Activated CD4-positive, CD25-positive, alpha-beta regulatory T cell treated with anti-CD3 and anti-CD28 coated beads, Interleukin-2, amount 50 U/mL, for 72 hours (primary cell): ENCODE results near the gene DENND4A.

Source experiments
- DNase-seq: peaks from one replicate; pipeline ENCODE4 v3.0.0; 2021

Gene DENND4A

GRCh38 chr15:65659502-65660052 lies 132.5 kb downstream of the DENND4A start:
- DNase-seq = no peak

- DNase-seq = no peak
Measured at GRCh38 chr15:65655457-65655856, 136.6 kb downstream of the DENND4A start.

- no peak for DNase-seq
Measured at GRCh38 chr15:65655026-65655425, 137.1 kb downstream of the DENND4A start.

- no peak for DNase-seq
Measured at GRCh38 chr15:65653801-65654521, 138.1 kb downstream of the DENND4A start.

DNA sequence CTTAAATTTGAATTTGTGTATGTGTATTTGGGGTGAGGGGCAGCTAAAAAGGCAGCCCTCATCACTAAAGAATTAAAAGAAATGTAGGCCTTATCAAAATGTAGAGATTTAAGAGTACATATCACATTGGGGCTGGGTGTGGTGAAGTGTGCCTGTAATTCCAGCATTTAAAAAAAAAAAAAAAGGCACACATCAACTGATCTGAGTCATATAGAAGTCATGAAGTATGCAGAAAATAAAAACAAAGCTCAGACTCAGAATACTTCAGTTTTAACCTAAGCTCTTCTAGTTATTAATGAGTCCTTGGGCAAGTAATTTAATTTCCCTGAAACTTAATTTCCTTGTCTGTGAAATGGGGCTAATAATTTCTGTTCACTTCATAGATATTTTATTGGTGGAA lies 138.8 kb downstream of the DENND4A start:
- no peak for DNase-seq

- DNase-seq = no peak
Measured at GRCh38 chr15:65651831-65652749, 140.0 kb downstream of the DENND4A start.

DNA sequence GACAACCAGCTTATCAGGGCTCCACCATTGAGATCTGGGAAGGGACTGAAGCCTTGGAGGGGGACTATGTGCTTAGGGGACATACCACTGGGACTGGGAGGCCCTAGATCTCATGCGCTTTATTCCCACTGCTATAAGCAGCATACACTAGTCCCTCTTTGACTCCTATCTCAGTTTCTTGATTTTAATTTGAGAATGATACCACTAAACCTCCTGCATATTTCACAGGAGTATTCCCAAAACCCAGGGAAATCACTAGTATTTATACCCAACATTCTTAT lies 141.1 kb downstream of the DENND4A start:
- no peak for DNase-seq

- DNase-seq = no peak
Measured at GRCh38 chr15:65650312-65651041, 141.6 kb downstream of the DENND4A start.

DNA sequence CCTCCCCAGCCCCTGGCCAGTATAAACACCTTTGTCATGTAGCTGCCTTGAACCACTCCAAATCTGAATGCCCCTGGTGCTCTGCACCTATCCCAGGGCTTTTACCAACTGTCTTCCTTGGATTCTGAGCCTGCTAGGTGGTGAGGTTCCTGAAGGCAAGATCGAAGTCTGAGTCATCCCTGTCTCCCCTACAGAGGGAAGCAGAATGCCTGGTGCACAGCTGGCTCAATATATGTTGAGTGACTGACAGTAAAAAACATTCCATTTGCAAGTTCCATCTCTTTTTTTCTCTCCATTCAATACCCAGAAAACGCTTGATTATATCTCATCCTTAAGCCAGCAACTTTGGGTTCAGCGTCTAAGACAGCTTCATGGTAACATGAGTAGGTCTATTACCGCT lies 145.6 kb downstream of the DENND4A start:
- DNase-seq = no peak

- DNase-seq = no peak
Measured at GRCh38 chr15:65645392-65645791, 146.7 kb downstream of the DENND4A start.

GRCh38 chr15:65644282-65644681 lies 147.8 kb downstream of the DENND4A start:
- no peak for DNase-seq

DNA sequence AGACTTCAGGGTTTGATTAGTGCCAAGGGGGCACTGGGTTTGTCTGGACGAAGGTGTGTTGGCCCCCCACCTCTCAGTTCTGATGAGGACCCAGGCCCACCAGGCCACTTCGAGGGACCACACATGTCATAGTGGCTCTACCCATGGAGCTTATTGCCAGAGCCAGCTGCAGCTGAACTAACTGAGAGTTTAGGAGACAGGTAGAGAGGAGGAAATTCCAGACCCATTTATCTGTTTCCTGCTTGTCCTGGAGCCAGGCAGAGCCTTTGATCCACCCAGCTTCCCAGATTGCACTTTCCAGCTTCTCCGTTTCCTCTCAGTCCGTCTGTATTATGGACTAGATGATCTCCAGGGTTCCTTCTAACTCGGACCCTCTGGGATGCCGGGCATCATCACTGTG lies 149.5 kb downstream of the DENND4A start:
- no peak for DNase-seq

DNA sequence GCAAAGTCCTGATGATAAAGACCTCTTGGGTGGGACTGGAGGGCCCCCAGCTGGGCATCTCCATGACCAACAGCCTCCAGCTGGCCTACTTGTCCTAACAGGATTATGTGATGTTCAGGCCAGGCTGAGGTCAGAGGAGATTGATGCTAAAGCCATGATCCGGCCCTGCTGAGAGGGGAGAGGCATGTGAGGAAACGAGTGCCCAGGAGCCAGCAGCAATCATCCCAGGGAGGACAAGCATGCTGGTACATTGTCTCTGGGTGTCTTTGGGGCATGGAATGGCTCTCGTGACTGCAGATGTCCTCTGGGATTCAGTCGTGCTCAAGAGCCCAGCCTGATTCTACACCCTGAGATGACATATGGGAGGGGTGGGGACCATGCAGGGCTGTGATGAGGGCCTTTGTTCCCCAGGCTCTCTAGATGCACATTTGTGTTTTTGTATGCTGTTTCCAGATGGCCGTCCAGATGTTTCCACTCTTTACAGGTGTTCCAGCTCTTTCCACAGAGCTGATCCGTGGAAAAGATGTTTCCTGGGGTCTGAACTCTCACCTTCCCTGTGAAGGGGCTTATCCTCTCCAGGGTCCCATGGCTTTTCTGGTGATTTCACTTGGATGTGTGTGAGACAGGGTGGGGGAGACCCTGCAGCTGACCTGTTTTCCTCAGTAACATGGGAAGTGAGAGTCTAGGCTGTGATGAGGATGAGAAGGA lies 150.2 kb downstream of the DENND4A start:
- no peak for DNase-seq

- DNase-seq = no peak
Measured at GRCh38 chr15:65639509-65639908, 152.6 kb downstream of the DENND4A start.

DNA sequence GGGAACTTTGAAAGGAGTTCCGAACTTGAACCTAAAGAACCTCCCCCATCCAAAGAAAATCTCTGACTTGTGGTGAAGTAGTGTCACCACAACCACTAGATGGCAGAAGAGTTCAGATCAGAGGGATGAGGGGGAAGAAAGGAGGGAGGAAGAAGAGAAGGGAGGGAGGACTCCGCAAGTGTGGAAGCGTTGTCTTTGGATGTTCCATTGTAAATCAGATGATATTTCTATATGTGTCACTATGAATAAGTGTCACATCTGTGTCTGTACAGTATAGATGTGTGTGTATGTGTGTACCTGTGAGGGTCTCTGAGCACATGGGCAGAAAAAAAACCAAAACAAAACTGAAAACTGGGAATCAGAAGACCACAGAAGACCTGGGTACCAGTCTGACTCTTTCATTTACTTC lies 153.4 kb downstream of the DENND4A start:
- no peak for DNase-seq

GRCh38 chr15:65638109-65638508 lies 154.0 kb downstream of the DENND4A start:
- DNase-seq = no peak

DNA sequence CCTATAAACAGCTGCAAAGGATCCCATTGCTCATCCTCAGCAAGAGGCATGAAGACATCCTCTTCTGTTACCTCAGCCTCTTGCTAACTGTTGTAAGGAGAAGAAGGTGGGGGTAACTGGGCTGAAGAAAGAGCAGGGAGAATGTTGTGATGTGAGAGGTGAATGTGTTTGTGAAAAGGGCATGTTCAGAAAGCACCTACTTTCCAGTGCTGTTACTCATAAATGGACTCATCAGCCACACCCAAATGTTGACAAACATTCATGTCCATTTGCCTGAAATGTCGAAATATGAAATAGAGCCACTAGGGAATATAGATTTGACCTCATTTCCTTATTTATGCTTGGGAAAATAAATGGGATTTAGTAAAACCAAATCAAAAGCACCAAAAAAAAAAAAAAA lies 157.7 kb downstream of the DENND4A start:
- no peak for DNase-seq

- no peak for DNase-seq
Measured at GRCh38 chr15:65633752-65634151, 158.3 kb downstream of the DENND4A start.

GRCh38 chr15:65632780-65633375 lies 159.2 kb downstream of the DENND4A start:
- no peak for DNase-seq

- DNase-seq = no peak
Measured at GRCh38 chr15:65631503-65631902, 160.6 kb downstream of the DENND4A start.

GRCh38 chr15:65630760-65631159 lies 161.3 kb downstream of the DENND4A start:
- DNase-seq = no peak

DNA sequence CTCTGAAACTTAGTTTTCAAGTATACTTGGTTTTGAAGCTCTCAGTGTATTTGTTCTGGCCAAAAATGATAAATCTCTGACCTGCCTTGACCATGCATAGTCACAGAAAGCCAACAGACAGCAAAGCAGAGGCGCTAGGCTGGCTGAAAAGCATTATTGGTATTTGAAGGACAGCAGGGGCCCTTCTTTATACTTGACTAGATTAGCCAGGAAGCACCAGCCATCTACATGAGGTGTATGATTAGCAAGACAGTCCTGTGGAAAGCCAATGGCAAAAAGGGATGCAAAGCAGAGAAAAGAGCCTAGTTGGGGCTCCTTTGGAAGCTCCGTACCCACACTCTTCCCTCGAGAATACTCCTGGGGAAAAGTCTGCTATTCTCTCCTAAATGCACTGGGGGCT lies 162.5 kb downstream of the DENND4A start:
- DNase-seq = no peak
